ENCODE results near the gene PIP5K1C. TPM values are rescaled to one million over a fixed set of nuclear protein-coding genes. Genes with fewer than 3 reads are reported as not detected.

Gene PIP5K1C
- polyA plus RNA-seq, 2 of the 4 experiments (the other 2 are of a cell fraction), result 2.6 to 9.3 TPM

Other genes with a start within 250 kb of the PIP5K1C start
- gene SMIM24, start 219.9 kb downstream of the PIP5K1C start, polyA plus RNA-seq (2011; rRNA removed), result 1.1 and 1.2 TPM in 2 replicates
- gene SMIM24, start 219.9 kb downstream of the PIP5K1C start, polyA plus RNA-seq (2017; fragmentation: RNase III; extraction: RNeasy Plus Mini Kit Qiagen cat#74134 plus additional on column Dnase treatment), result 0.62 to 1.0 TPM (median 0.67 TPM) in 3 replicates
- not detected in 2 replicates for gene SMIM44, start 217.0 kb downstream of the PIP5K1C start, polyA plus RNA-seq (2011; rRNA removed)
- gene SMIM44, start 217.0 kb downstream of the PIP5K1C start, polyA plus RNA-seq (2017; fragmentation: RNase III; extraction: RNeasy Plus Mini Kit Qiagen cat#74134 plus additional on column Dnase treatment), result not detected in 3 replicates
- 3.3 and 4.6 TPM in 2 replicates for gene DOHH, start 199.8 kb downstream of the PIP5K1C start, polyA plus RNA-seq (2011; rRNA removed)
- 12.1 to 14.2 TPM (median 13.3 TPM) in 3 replicates for gene DOHH, start 199.8 kb downstream of the PIP5K1C start, polyA plus RNA-seq (2017; fragmentation: RNase III; extraction: RNeasy Plus Mini Kit Qiagen cat#74134 plus additional on column Dnase treatment)
- gene FZR1, start 194.2 kb downstream of the PIP5K1C start, polyA plus RNA-seq (2011; rRNA removed), result 13.9 and 14.4 TPM in 2 replicates
- gene FZR1, start 194.2 kb downstream of the PIP5K1C start, polyA plus RNA-seq (2017; fragmentation: RNase III; extraction: RNeasy Plus Mini Kit Qiagen cat#74134 plus additional on column Dnase treatment), result 15.5 to 19.1 TPM (median 18.1 TPM) in 3 replicates
- gene TEKTIP1, start 161.3 kb downstream of the PIP5K1C start, polyA plus RNA-seq (2011; rRNA removed), result not detected in 2 replicates
- not detected in 3 replicates for gene TEKTIP1, start 161.3 kb downstream of the PIP5K1C start, polyA plus RNA-seq (2017; fragmentation: RNase III; extraction: RNeasy Plus Mini Kit Qiagen cat#74134 plus additional on column Dnase treatment)
- 52.5 and 54.9 TPM in 2 replicates for gene MFSD12, start 142.9 kb downstream of the PIP5K1C start, polyA plus RNA-seq (2011; rRNA removed)
- 101 to 115 TPM (median 109 TPM) in 3 replicates for gene MFSD12, start 142.9 kb downstream of the PIP5K1C start, polyA plus RNA-seq (2017; fragmentation: RNase III; extraction: RNeasy Plus Mini Kit Qiagen cat#74134 plus additional on column Dnase treatment)
- 19.6 and 24.2 TPM in 2 replicates for gene HMG20B, start 127.5 kb downstream of the PIP5K1C start, polyA plus RNA-seq (2011; rRNA removed)
- gene HMG20B, start 127.5 kb downstream of the PIP5K1C start, polyA plus RNA-seq (2017; fragmentation: RNase III; extraction: RNeasy Plus Mini Kit Qiagen cat#74134 plus additional on column Dnase treatment), result 40.0 to 47.1 TPM (median 46.6 TPM) in 3 replicates
- gene GIPC3, start 115.0 kb downstream of the PIP5K1C start, polyA plus RNA-seq (2011; rRNA removed), result 0.05 and 0.20 TPM in 2 replicates
- 0.07 to 0.15 TPM (median 0.12 TPM) in 3 replicates for gene GIPC3, start 115.0 kb downstream of the PIP5K1C start, polyA plus RNA-seq (2017; fragmentation: RNase III; extraction: RNeasy Plus Mini Kit Qiagen cat#74134 plus additional on column Dnase treatment)
- gene TBXA2R, start 93.6 kb downstream of the PIP5K1C start, polyA plus RNA-seq (2011; rRNA removed), result 0.13 and 0.26 TPM in 2 replicates
- 0.49 to 0.62 TPM (median 0.49 TPM) in 3 replicates for gene TBXA2R, start 93.6 kb downstream of the PIP5K1C start, polyA plus RNA-seq (2017; fragmentation: RNase III; extraction: RNeasy Plus Mini Kit Qiagen cat#74134 plus additional on column Dnase treatment)
- gene CACTIN, start 73.7 kb downstream of the PIP5K1C start, polyA plus RNA-seq (2011; rRNA removed), result 6.4 and 8.3 TPM in 2 replicates
- 14.6 to 15.3 TPM (median 14.9 TPM) in 3 replicates for gene CACTIN, start 73.7 kb downstream of the PIP5K1C start, polyA plus RNA-seq (2017; fragmentation: RNase III; extraction: RNeasy Plus Mini Kit Qiagen cat#74134 plus additional on column Dnase treatment)
- 2.3 and 4.0 TPM in 2 replicates for gene TJP3, start 7.9 kb upstream of the PIP5K1C start, polyA plus RNA-seq (2011; rRNA removed)
- gene TJP3, start 7.9 kb upstream of the PIP5K1C start, polyA plus RNA-seq (2017; fragmentation: RNase III; extraction: RNeasy Plus Mini Kit Qiagen cat#74134 plus additional on column Dnase treatment), result 1.4 to 1.8 TPM (median 1.5 TPM) in 3 replicates
- gene APBA3, start 61.2 kb upstream of the PIP5K1C start, polyA plus RNA-seq (2011; rRNA removed), result 5.5 and 6.9 TPM in 2 replicates
- gene APBA3, start 61.2 kb upstream of the PIP5K1C start, polyA plus RNA-seq (2017; fragmentation: RNase III; extraction: RNeasy Plus Mini Kit Qiagen cat#74134 plus additional on column Dnase treatment), result 8.7 to 10.0 TPM (median 9.8 TPM) in 3 replicates
- gene MRPL54, start 62.2 kb upstream of the PIP5K1C start, polyA plus RNA-seq (2011; rRNA removed), result 27.1 and 30.8 TPM in 2 replicates
- gene MRPL54, start 62.2 kb upstream of the PIP5K1C start, polyA plus RNA-seq (2017; fragmentation: RNase III; extraction: RNeasy Plus Mini Kit Qiagen cat#74134 plus additional on column Dnase treatment), result 45.3 to 48.9 TPM (median 47.5 TPM) in 3 replicates
- not detected in 2 replicates for gene RAX2, start 71.8 kb upstream of the PIP5K1C start, polyA plus RNA-seq (2011; rRNA removed)
- gene RAX2, start 71.8 kb upstream of the PIP5K1C start, polyA plus RNA-seq (2017; fragmentation: RNase III; extraction: RNeasy Plus Mini Kit Qiagen cat#74134 plus additional on column Dnase treatment), result not detected in 3 replicates
- 0.12 and 0.13 TPM in 2 replicates for gene MATK, start 85.9 kb upstream of the PIP5K1C start, polyA plus RNA-seq (2011; rRNA removed)
- gene MATK, start 85.9 kb upstream of the PIP5K1C start, polyA plus RNA-seq (2017; fragmentation: RNase III; extraction: RNeasy Plus Mini Kit Qiagen cat#74134 plus additional on column Dnase treatment), result 0.25 to 0.45 TPM (median 0.32 TPM) in 3 replicates
- 0.14 and 0.16 TPM in 2 replicates for gene ZFR2, start 168.6 kb upstream of the PIP5K1C start, polyA plus RNA-seq (2011; rRNA removed)
- 0.30 to 0.45 TPM (median 0.39 TPM) in 3 replicates for gene ZFR2, start 168.6 kb upstream of the PIP5K1C start, polyA plus RNA-seq (2017; fragmentation: RNase III; extraction: RNeasy Plus Mini Kit Qiagen cat#74134 plus additional on column Dnase treatment)
- gene ATCAY, start 180.2 kb upstream of the PIP5K1C start, polyA plus RNA-seq (2011; rRNA removed), result 0.04 and 0.06 TPM in 2 replicates
- 0.03 to 0.24 TPM in 2 of 3 replicates, not detected in the other for gene ATCAY, start 180.2 kb upstream of the PIP5K1C start, polyA plus RNA-seq (2017; fragmentation: RNase III; extraction: RNeasy Plus Mini Kit Qiagen cat#74134 plus additional on column Dnase treatment)
- not detected in 2 replicates for gene NMRK2, start 232.6 kb upstream of the PIP5K1C start, polyA plus RNA-seq (2011; rRNA removed)
- gene NMRK2, start 232.6 kb upstream of the PIP5K1C start, polyA plus RNA-seq (2017; fragmentation: RNase III; extraction: RNeasy Plus Mini Kit Qiagen cat#74134 plus additional on column Dnase treatment), result not detected in 3 replicates

Measured in A549 (cell line).